Ascending aorta (tissue), 2 donors: Measurements from ENCODE around the gene SLIT3. TPM values are rescaled to one million over a fixed set of nuclear protein-coding genes. Genes with fewer than 3 reads are reported as not detected.
A peak's percentile ranks its signal among the peaks of the same experiment; 100 is the strongest.

ENCODE experiments used
- DNase-seq, 2 donors: peaks; one replicate each; pipeline ENCODE4 v3.0.0-alpha.2; 2019; ENCODE audit warnings: low spot score in 2 of 2
- H3K27ac ChIP-seq, 2 donors: fragments of 200-600 bp; sonication (generic); one replicate each; pipeline ENCODE4 v1.5.1; 2016 to 2017; ENCODE audit warnings: mild to moderate bottlenecking in 1 of 2
- H3K27me3 ChIP-seq: fragments of 200-600 bp; sonication (generic); one replicate; pipeline ENCODE4 v1.5.1; 2017
- H3K36me3 ChIP-seq, 2 donors: fragments of 200-600 bp; sonication (generic); one replicate each; pipeline ENCODE4 v1.5.1; 2016
- H3K4me1 ChIP-seq, 2 donors: fragments of 200-600 bp; sonication (generic); one replicate each; pipeline ENCODE4 v1.5.1; 2016 to 2017; ENCODE audit warnings: mild to moderate bottlenecking in 1 of 2
- H3K4me3 ChIP-seq, 2 donors: fragments of 200-600 bp; sonication (generic); one replicate each; pipeline ENCODE4 v1.5.1; 2016 to 2017; ENCODE audit warnings: mild to moderate bottlenecking in 1 of 2
- H3K9me3 ChIP-seq, 2 donors: fragments of 200-600 bp; sonication (generic); one replicate each; pipeline ENCODE4 v1.5.1; 2016
- CTCF ChIP-seq, 3 experiments: fragments of 200-600 bp in 2 of 3; fragments of 450-650 bp in 1 of 3; sonication (generic) in 2 of 3; IDR thresholded peaks; one replicate each; pipeline ENCODE4 v1.5.1; 2016 to 2019; ENCODE audit warnings: antibody characterized with exemption in 3 of 3, mild to moderate bottlenecking in 1 of 3, moderate library complexity in 1 of 3
- intact Hi-C: fragments of 100-400 bp; cut with DNase I; formaldehyde crosslinking; loops from one replicate; pipeline ENCODE4 v1.15.1; 2023
- total RNA-seq: library from RNA; depleted of rRNA; stranded (reverse); fragments of >200 nt; gene quantifications from one replicate; pipeline ENCODE4 v1.1.0, GENCODE V29; 2016

The SLIT3 gene
- total RNA-seq, 1 donor from 2014 or later = 128 TPM

GRCh38 chr5:169100735-169101075 lies 200.2 kb downstream of the SLIT3 start:
- Histone ChIP-seq H3K4me3 (no peak overlapping the region), H3K4me1 (peaks cover 10 to 31% of the 10 kb centered on the region in 2 donors), H3K36me3 (no peaks in the 10 kb centered on the region), H3K27me3 (no peaks in the 10 kb centered on the region), H3K9me3 (no peaks in the 10 kb centered on the region), H3K27ac (peak overlapping the region in 1 of 2 donors; percentile 17)
- DNase-seq = peak in 1 of 2 donors; percentile 51
- intact Hi-C loops = no loop called here
- no peak for TF ChIP-seq CTCF (IDR thresholded peaks at IDR 0.05)

GRCh38 chr5:169099801-169100734 lies 200.9 kb downstream of the SLIT3 start:
- Histone ChIP-seq H3K4me1 (peaks cover 10 to 31% of the 10 kb centered on the region in 2 donors), H3K9me3 (no peaks in the 10 kb centered on the region), H3K27me3 (no peaks in the 10 kb centered on the region), H3K27ac (peak overlapping the region in 1 of 2 donors; percentile 17), H3K4me3 (no peak overlapping the region), H3K36me3 (no peaks in the 10 kb centered on the region)
- DNase-seq = peak in 1 of 2 donors; percentile 11
- no peak for TF ChIP-seq CTCF (IDR thresholded peaks at IDR 0.05)
- intact Hi-C loops = no loop called here

GRCh38 chr5:169098331-169099121 lies 202.4 kb downstream of the SLIT3 start:
- Histone ChIP-seq H3K27me3 (no peaks in the 10 kb centered on the region), H3K4me3 (no peak overlapping the region), H3K9me3 (no peaks in the 10 kb centered on the region), H3K27ac (peak overlapping the region in 1 of 2 donors; percentile 67), H3K36me3 (no peaks in the 10 kb centered on the region), H3K4me1 (peaks cover 10 to 28% of the 10 kb centered on the region in 2 donors)
- DNase-seq = no peak
- intact Hi-C loops = no loop called here
- TF ChIP-seq CTCF (IDR thresholded peaks at IDR 0.05) = no peak

- Histone ChIP-seq H3K27ac (peak overlapping the region; percentile 51 to 67), H3K36me3 (no peaks in the 10 kb centered on the region), H3K4me3 (no peak overlapping the region), H3K27me3 (no peaks in the 10 kb centered on the region), H3K9me3 (no peaks in the 10 kb centered on the region), H3K4me1 (peaks cover 10 to 28% of the 10 kb centered on the region in 2 donors)
- peak in 1 of 2 donors; percentile 58 for DNase-seq
- TF ChIP-seq CTCF (IDR thresholded peaks at IDR 0.05) = peak in 1 of 3 experiments; percentile 25
- intact Hi-C loops = no loop called here
These were observed 203.3 kb downstream of the SLIT3 start for GRCh38 chr5:169097374-169098326.

GRCh38 chr5:169095976-169096375 lies 205.0 kb downstream of the SLIT3 start:
- Histone ChIP-seq H3K9me3 (no peaks in the 10 kb centered on the region), H3K27me3 (no peaks in the 10 kb centered on the region), H3K4me3 (no peak overlapping the region), H3K4me1 (peaks cover 10 to 26% of the 10 kb centered on the region in 2 donors), H3K36me3 (no peaks in the 10 kb centered on the region), H3K27ac (no peak overlapping the region)
- DNase-seq = no peak
- no peak for TF ChIP-seq CTCF (IDR thresholded peaks at IDR 0.05)
- intact Hi-C loops = no loop called here
